Parathyroid adenoma (tissue), 2 donors: ENCODE measurements around the gene HNRNPM.

Experiments used
- H2AFZ ChIP-seq: fragments of 300-600 bp; sonication (generic); one replicate; pipeline ENCODE4 v1.7.0; 2017; ENCODE audit warnings: antibody characterized with exemption, mild to moderate bottlenecking
- H3K27ac ChIP-seq: fragments of 300-600 bp; sonication (generic); one replicate; pipeline ENCODE4 v1.7.0; 2017
- H3K27me3 ChIP-seq: fragments of 300-600 bp; sonication (generic); one replicate; pipeline ENCODE4 v1.7.0; 2017; ENCODE audit warnings: low read length; ENCODE audit not compliant: control insufficient read depth, insufficient read depth
- H3K36me3 ChIP-seq: fragments of 300-600 bp; sonication (generic); one replicate; pipeline ENCODE4 v1.7.0; 2017; ENCODE audit warnings: low read length; ENCODE audit not compliant: control insufficient read depth, insufficient read depth
- H3K4me1 ChIP-seq: fragments of 300-600 bp; sonication (generic); one replicate; pipeline ENCODE4 v1.7.0; 2017; ENCODE audit warnings: control low read depth
- H3K4me2 ChIP-seq: fragments of 300-600 bp; sonication (generic); one replicate; pipeline ENCODE4 v1.7.0; 2017; ENCODE audit warnings: low read length
- H3K4me3 ChIP-seq: fragments of 300-600 bp; sonication (generic); one replicate; pipeline ENCODE4 v1.7.0; 2017; ENCODE audit warnings: low read depth, low read length
- H3K79me2 ChIP-seq: fragments of 300-600 bp; sonication (generic); one replicate; pipeline ENCODE4 v1.7.0; 2017; ENCODE audit warnings: control low read depth
- H3K9ac ChIP-seq: fragments of 300-600 bp; sonication (generic); one replicate; pipeline ENCODE4 v1.7.0; 2017; ENCODE audit warnings: mild to moderate bottlenecking
- H3K9me3 ChIP-seq: fragments of 300-600 bp; sonication (generic); one replicate; pipeline ENCODE4 v1.7.0; 2017; ENCODE audit warnings: low read length; ENCODE audit not compliant: control insufficient read depth
- CTCF ChIP-seq: fragments of 300-600 bp; sonication (generic); IDR thresholded peaks from one replicate; pipeline ENCODE4 v1.7.0; 2017; ENCODE audit warnings: antibody characterized with exemption, mild to moderate bottlenecking
- donor health status: primary hyperparathyroidism.

Gene HNRNPM

GRCh38 chr19:8475005-8475404 lies 30.2 kb downstream of the HNRNPM start:
- no peak for TF ChIP-seq CTCF
- Histone ChIP-seq H3K4me2 (no peak overlapping the region), H3K9ac (no peak overlapping the region), H3K36me3 (no peaks in the 10 kb centered on the region), H3K79me2 (peaks cover 64% of the 10 kb centered on the region), H3K9me3 (no peaks in the 10 kb centered on the region), H3K4me1 (no peaks in the 10 kb centered on the region), H3K4me3 (no peak overlapping the region), H3K27me3 (no peaks in the 10 kb centered on the region), H3K27ac (no peak overlapping the region), H2AFZ (no peak overlapping the region)

- no peak for TF ChIP-seq CTCF
- no peak overlapping the region for H3K4me2 ChIP-seq
- H3K27me3 ChIP-seq, result no peaks in the 10 kb centered on the region
- H3K4me1 ChIP-seq, result peaks cover 12% of the 10 kb centered on the region
- no peak overlapping the region for H3K9ac ChIP-seq
- H3K4me3 ChIP-seq, result no peak overlapping the region
- no peak overlapping the region for H3K27ac ChIP-seq
- H3K36me3 ChIP-seq, result no peaks in the 10 kb centered on the region
- H3K79me2 ChIP-seq, result peaks cover 63% of the 10 kb centered on the region
- H3K9me3 ChIP-seq, result no peaks in the 10 kb centered on the region
- no peak overlapping the region for H2AFZ ChIP-seq
These were observed 31.7 kb downstream of the HNRNPM start for GRCh38 chr19:8476524-8476923.

GRCh38 chr19:8477889-8478288 lies 33.1 kb downstream of the HNRNPM start:
- Histone ChIP-seq H3K9ac (no peak overlapping the region), H3K27ac (no peak overlapping the region), H3K79me2 (peaks cover 59% of the 10 kb centered on the region), H3K27me3 (no peaks in the 10 kb centered on the region), H3K36me3 (no peaks in the 10 kb centered on the region), H3K4me1 (peaks cover 12% of the 10 kb centered on the region), H3K9me3 (no peaks in the 10 kb centered on the region), H3K4me2 (no peak overlapping the region), H2AFZ (no peak overlapping the region), H3K4me3 (no peak overlapping the region)
- TF ChIP-seq CTCF, result no peak

- H3K4me3 ChIP-seq, result no peak overlapping the region
- no peaks in the 10 kb centered on the region for H3K36me3 ChIP-seq
- peaks cover 12% of the 10 kb centered on the region for H3K4me1 ChIP-seq
- peaks cover 58% of the 10 kb centered on the region for H3K79me2 ChIP-seq
- no peak for TF ChIP-seq CTCF
- H3K9ac ChIP-seq, result no peak overlapping the region
- no peak overlapping the region for H3K4me2 ChIP-seq
- no peaks in the 10 kb centered on the region for H3K9me3 ChIP-seq
- H3K27me3 ChIP-seq, result no peaks in the 10 kb centered on the region
- H2AFZ ChIP-seq, result no peak overlapping the region
- no peak overlapping the region for H3K27ac ChIP-seq
These were observed 33.8 kb downstream of the HNRNPM start for GRCh38 chr19:8478598-8478997.

GRCh38 chr19:8481201-8481600 lies 36.4 kb downstream of the HNRNPM start:
- no peak for TF ChIP-seq CTCF
- no peaks in the 10 kb centered on the region for H3K36me3 ChIP-seq
- peak overlapping the region; percentile 41 for H3K27ac ChIP-seq
- H3K4me3 ChIP-seq, result no peak overlapping the region
- H3K4me1 ChIP-seq, result peaks cover 12% of the 10 kb centered on the region
- H2AFZ ChIP-seq, result no peak overlapping the region
- no peaks in the 10 kb centered on the region for H3K9me3 ChIP-seq
- no peak overlapping the region for H3K4me2 ChIP-seq
- peaks cover 53% of the 10 kb centered on the region for H3K79me2 ChIP-seq
- H3K9ac ChIP-seq, result no peak overlapping the region
- no peaks in the 10 kb centered on the region for H3K27me3 ChIP-seq
